ENCODE results near the gene TMEM130. TPM values are rescaled to one million over a fixed set of nuclear protein-coding genes. Genes with fewer than 3 reads are reported as not detected.
"Not testable (repeated sequence)": the region's sequence is repeated elsewhere in the genome, so short reads cannot be mapped to it uniquely, and the experiment has no call there.

TMEM130 gene
- total RNA-seq, 2 donors from 2014 or later, result 0.36 to 83.6 TPM

DNA sequence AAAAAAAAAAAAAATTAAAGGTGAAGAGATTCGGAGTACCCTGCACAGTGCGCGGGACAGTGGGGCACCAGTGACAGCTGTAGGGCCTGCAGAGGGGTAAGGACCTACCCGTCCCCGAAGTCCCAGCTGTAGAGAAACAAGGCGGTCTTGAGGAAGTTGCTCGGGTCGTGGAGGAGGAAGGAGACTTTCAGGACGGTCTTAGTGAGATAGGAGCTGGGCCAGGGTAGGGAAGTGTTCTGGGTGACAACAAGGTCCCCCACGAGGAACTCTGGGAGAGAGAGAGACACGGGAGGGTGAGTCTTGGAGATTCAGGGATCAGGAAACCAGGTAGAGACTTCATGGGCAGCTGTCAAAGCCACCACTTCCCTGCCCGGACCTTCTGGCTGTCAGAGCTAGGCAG is 9.7 kb downstream of the TMEM130 start:
- Histone ChIP-seq H3K4me3 (no peak overlapping the region), H3K27me3 (replicated peaks; ENCODE audit: insufficient read depth) (no peaks in the 10 kb centered on the region), H3K27ac (no peak overlapping the region), H3K4me1 (replicated peaks) (no peaks in the 10 kb centered on the region), H3K36me3 (no peaks in the 10 kb centered on the region), H3K9me3 (no peaks in the 10 kb centered on the region)
- WGBS, result 73% methylated on average over 12 of the region's 12 CpGs
- TF ChIP-seq POLR2A (IDR thresholded peaks at IDR 0.05), result no peak
- TF ChIP-seq, protein P1, sequence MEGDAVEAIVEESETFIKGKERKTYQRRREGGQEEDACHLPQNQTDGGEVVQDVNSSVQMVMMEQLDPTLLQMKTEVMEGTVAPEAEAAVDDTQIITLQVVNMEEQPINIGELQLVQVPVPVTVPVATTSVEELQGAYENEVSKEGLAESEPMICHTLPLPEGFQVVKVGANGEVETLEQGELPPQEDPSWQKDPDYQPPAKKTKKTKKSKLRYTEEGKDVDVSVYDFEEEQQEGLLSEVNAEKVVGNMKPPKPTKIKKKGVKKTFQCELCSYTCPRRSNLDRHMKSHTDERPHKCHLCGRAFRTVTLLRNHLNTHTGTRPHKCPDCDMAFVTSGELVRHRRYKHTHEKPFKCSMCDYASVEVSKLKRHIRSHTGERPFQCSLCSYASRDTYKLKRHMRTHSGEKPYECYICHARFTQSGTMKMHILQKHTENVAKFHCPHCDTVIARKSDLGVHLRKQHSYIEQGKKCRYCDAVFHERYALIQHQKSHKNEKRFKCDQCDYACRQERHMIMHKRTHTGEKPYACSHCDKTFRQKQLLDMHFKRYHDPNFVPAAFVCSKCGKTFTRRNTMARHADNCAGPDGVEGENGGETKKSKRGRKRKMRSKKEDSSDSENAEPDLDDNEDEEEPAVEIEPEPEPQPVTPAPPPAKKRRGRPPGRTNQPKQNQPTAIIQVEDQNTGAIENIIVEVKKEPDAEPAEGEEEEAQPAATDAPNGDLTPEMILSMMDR (IDR thresholded peaks at IDR 0.05), result no peak
- TF ChIP-seq POLR2AphosphoS5 (IDR thresholded peaks at IDR 0.05), result no peak
- intact Hi-C loops (cut with DNase I), result no loop called here
- DNase-seq (ENCODE audit: low spot score), result no peak

DNA sequence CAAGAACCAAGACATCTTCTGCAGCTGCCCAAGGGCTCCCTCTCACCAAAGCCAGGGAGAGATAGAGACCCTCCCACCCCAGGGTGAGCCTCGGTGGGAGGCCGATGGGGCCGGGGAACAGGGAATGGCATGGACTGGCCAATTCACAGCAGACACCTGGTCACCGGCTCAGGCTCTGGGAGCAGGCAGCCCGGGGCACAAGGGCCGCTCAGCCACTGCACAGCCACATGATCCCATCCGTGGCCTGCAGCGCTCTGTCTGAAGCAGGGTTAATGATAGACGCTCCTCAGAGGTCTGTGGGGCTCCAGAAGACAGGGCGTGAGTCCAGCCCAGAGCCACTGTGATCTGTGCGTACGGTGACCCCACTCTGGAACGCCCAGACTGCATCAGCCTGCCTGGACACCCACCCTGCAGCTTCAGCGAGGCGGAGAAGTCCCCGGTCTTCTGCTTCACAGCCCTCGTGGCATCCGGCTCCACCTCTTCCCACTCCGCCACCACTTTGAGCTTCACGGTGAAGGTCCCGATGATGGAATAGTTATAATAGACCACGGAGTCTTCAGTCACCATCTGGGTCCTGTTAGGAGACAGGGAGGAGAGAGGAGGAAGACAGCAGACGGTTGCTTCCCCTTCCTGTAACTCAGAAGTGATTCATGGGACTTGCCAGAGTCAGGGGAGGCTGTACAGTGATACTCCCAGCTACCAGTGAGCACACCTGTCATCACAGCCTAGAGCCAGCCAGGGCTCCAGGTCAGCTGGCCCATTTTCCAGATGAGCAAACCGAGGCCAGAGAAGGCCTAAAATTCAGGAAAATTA is 14.0 kb downstream of the TMEM130 start:
- no peak overlapping the region for H3K4me3 ChIP-seq
- H3K27ac ChIP-seq, result no peak overlapping the region
- H3K4me1 ChIP-seq (replicated peaks), result no peaks in the 10 kb centered on the region
- no peaks in the 10 kb centered on the region for H3K36me3 ChIP-seq
- intact Hi-C loops (cut with DNase I), result no loop called here
- no peaks in the 10 kb centered on the region for H3K9me3 ChIP-seq
- H3K27me3 ChIP-seq (replicated peaks; ENCODE audit: insufficient read depth), result no peaks in the 10 kb centered on the region
- TF ChIP-seq, protein P1 (IDR thresholded peaks at IDR 0.05), result no peak
- no peak for TF ChIP-seq POLR2AphosphoS5 (IDR thresholded peaks at IDR 0.05)
- TF ChIP-seq POLR2A (IDR thresholded peaks at IDR 0.05), result no peak
- no peak for DNase-seq (ENCODE audit: low spot score)
- 82% methylated on average over 23 of the region's 24 CpGs for WGBS

DNA sequence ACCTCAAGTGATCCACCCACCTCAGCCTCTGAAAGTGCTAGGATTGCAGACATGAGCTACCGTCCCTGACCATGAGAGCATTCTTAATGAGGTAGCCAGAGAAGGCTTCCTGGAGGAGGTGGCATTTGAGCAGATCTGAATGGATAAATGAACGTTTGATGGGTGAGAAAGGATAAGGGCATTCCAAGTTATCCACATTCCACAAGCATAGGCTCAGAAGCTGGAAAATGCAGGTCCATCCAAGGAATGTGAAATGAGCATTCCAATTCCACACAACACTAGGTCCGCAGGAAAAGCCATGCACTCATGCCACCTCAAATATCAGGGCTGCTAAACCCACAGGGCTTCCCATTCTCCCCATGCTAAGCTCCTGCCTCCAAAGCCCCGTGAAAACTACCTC is 17.0 kb downstream of the TMEM130 start:
- Histone ChIP-seq H3K36me3 (no peaks in the 10 kb centered on the region), H3K27me3 (replicated peaks; ENCODE audit: insufficient read depth) (no peaks in the 10 kb centered on the region), H3K4me1 (replicated peaks) (no peaks in the 10 kb centered on the region), H3K27ac (no peak overlapping the region), H3K9me3 (no peaks in the 10 kb centered on the region), H3K4me3 (no peak overlapping the region)
- DNase-seq (ENCODE audit: low spot score), result no peak
- intact Hi-C loops (cut with DNase I), result no loop called here
- TF ChIP-seq POLR2AphosphoS5 (IDR thresholded peaks at IDR 0.05), result no peak
- WGBS, result 56% methylated on average over 4 of the region's 4 CpGs

DNA sequence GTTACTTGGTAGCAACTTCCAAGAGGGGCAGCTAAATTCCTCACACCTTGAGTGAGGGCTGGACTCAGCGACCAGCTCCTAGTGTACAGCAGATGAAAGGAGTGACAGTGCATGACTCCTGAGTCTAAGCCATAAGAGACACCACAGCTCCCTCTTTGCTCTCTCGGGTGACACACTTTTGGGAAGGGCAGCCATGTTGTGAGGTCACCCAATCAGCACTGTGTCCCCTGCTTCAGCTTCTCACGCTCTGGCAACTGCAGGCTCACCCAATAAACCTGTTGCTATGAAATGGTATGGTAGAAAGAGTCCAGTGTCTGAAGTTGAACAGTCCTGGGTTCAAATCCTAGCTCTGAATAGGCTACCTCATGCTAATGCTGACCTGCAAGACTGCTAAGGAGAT is 20.9 kb downstream of the TMEM130 start:
- intact Hi-C loops (cut with DNase I), result no loop called here
- no peak for TF ChIP-seq POLR2AphosphoS5 (IDR thresholded peaks at IDR 0.05)
- TF ChIP-seq, protein P1 (IDR thresholded peaks at IDR 0.05), result no peak
- no peaks in the 10 kb centered on the region for H3K9me3 ChIP-seq
- no peaks in the 10 kb centered on the region for H3K36me3 ChIP-seq
- H3K4me1 ChIP-seq (replicated peaks), result no peaks in the 10 kb centered on the region
- no peak for DNase-seq (ENCODE audit: low spot score)
- H3K27ac ChIP-seq, result no peak overlapping the region
- H3K4me3 ChIP-seq, result no peak overlapping the region
- H3K27me3 ChIP-seq (replicated peaks; ENCODE audit: insufficient read depth), result no peaks in the 10 kb centered on the region
- 96% methylated on average over 3 of the region's 3 CpGs for WGBS

DNA sequence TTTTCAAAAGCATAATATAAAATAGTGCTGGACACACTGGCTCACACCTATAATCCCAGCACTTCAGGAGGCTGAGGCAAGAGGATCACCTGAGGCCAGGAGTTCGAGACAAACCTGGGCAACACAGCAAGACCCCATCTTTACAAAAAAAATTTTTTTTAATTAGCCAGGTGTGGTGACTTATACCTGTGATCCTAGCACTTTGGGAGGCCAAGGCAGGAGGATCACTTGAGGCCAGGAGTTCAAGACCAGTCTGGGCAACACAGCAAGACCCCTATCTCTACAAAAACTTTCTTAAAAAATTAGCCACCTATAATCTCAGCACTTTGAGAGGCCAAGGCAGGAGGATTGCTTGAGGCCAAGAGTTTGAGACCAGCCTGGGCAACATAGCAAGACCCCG is 27.3 kb downstream of the TMEM130 start:
- H3K36me3 ChIP-seq; H3K27ac ChIP-seq; H3K9me3 ChIP-seq; DNase-seq (ENCODE audit: low spot score); H3K4me1 ChIP-seq (replicated peaks); H3K4me3 ChIP-seq; H3K27me3 ChIP-seq (replicated peaks; ENCODE audit: insufficient read depth); intact Hi-C loops (cut with DNase I): not testable (repeated sequence)
- WGBS, result 83% methylated on average over 2 of the region's 2 CpGs

All from prostate gland (tissue), 2 donors.